Erythroblast (primary cell): ENCODE measurements around the gene NSUN4.
"Not testable (repeated sequence)": the region's sequence is repeated elsewhere in the genome, so short reads cannot be mapped to it uniquely, and the experiment has no call there.

ENCODE experiments used
- DNase-seq, 2 experiments: peaks; one replicate each; lab custom pipeline; 2025; lab: John Stamatoyannopoulos, UW
- GATA1 ChIP-seq: IDR thresholded peaks from 2 replicates; pipeline ENCODE4 v1.6.1; 2011; ENCODE audit warnings: low read depth, mild to moderate bottlenecking, control low read depth, low read length, moderate library complexity
- POLR2A ChIP-seq: IDR thresholded peaks from 2 replicates; pipeline ENCODE4 v1.6.1; 2011; ENCODE audit warnings: mild to moderate bottlenecking, low read length

Gene NSUN4

GRCh38 chr1:46341222-46342083 is 846 bp downstream of the NSUN4 start:
- DNase-seq: peak in 1 of 2 experiments; percentile 36
- TF ChIP-seq GATA1 (no peak), POLR2A (no peak)

GRCh38 chr1:46342084-46342656 is 1.6 kb downstream of the NSUN4 start:
- TF ChIP-seq POLR2A: peak; percentile 10
- no peak for TF ChIP-seq GATA1
- peak; percentile 41 to 50 for DNase-seq

- no peak for DNase-seq
- TF ChIP-seq POLR2A: no peak
- no peak for TF ChIP-seq GATA1
These were observed 2.2 kb downstream of the NSUN4 start for GRCh38 chr1:46342677-46343350.

GRCh38 chr1:46343351-46343695 is 2.7 kb downstream of the NSUN4 start:
- TF ChIP-seq POLR2A (no peak), GATA1 (no peak)
- DNase-seq: no peak

GRCh38 chr1:46343705-46344104 is 3.1 kb downstream of the NSUN4 start:
- no peak for TF ChIP-seq GATA1
- TF ChIP-seq POLR2A: no peak
- DNase-seq: no peak

GRCh38 chr1:46344481-46344880 is 3.9 kb downstream of the NSUN4 start:
- TF ChIP-seq POLR2A (no peak), GATA1 (no peak)

DNA sequence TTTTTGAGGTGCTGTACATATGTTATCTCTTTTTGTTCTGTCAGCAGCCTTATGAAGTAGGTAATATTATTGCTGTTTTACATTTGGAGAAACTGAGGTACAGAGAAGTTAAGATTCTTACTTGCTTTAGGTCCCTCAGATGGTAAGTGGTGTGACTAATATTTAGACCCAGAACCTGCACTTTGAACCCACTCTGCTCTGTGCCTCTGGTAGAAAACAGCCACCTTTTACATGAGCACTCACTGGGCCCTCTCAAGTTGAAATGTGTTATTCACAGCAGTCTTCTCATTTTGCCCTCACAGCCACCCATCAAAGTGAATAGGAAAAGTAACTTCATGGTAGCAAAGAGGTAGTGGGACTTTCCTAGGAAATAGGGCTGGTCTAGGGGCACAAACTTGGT is 4.7 kb downstream of the NSUN4 start:
- TF ChIP-seq POLR2A: no peak
- no peak for TF ChIP-seq GATA1
- DNase-seq: no peak

More at GRCh38 chr1:46344481-46344880, 3.9 kb downstream of the NSUN4 start:
- no peak for DNase-seq

DNA sequence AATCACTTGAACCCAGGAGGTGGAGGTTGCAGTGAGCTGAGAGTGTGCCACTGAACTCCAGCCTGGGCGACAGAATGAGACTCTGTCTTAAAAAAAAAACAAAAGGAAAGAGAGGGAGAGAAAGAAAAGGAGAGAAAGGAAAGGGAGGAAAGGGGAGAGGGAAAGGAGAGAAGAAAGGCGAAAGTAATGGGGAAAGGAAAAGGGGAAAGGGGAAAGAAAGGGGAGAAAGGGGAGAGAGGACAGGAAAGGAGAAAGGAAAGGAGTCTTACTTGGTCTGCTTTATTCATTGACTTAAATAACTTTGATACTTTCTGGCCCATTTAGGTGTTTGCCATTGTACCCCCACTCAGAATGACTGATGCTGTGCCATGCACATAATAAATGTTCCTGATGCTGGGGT is 11.8 kb downstream of the NSUN4 start:
- TF ChIP-seq GATA1 (no peak), POLR2A (no peak)
- no peak for DNase-seq

DNA sequence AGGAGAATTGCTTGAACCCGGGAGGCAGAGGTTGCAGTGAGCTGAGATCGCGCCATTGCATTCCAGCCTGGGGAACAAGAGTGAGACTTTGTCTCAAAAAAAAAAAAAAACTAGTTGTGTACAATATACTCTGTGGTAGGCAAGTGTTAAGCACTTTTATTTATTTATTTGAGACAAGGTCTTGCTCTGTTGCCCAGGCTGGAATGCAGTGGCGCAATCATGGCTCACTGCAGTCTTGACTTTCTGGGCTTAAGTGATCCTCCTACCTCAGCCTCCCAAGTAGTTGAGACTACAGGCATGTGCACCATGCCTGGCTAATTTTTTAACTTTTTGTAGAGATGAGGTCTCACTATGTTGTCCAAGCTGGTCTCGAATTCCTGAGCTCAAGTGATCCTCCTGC is 15.3 kb downstream of the NSUN4 start:
- not testable (repeated sequence) for DNase-seq

- no peak for DNase-seq
- TF ChIP-seq POLR2A (no peak), GATA1 (no peak)
These were observed 21.6 kb downstream of the NSUN4 start for GRCh38 chr1:46362158-46362557.

DNA sequence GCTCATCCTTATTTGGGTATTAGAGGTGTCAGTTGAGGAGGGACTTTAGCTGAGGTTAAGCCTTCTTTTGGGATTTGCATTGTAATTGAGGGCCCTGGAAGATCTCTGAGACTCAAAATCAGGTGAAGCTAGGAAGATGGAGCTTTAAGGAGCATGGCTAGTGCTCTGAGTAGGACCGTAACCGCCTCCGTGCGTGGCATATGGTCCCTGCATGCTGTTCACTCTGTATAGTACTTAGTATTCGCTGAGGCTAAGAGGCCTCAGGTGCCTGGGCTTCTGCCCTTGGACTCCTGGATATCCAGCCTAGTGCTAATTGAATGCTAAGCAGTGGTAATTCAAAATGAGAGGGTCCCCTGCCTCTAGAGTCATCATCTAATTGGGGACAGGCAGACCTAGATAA is 22.5 kb downstream of the NSUN4 start:
- no peak for TF ChIP-seq GATA1
- TF ChIP-seq POLR2A: no peak
- no peak for DNase-seq

- no peak for TF ChIP-seq POLR2A
- TF ChIP-seq GATA1: no peak
- DNase-seq: no peak
These were observed 24.0 kb downstream of the NSUN4 start for GRCh38 chr1:46364612-46365011.

GRCh38 chr1:46365796-46366195 is 25.2 kb downstream of the NSUN4 start:
- DNase-seq: not testable (repeated sequence)

DNA sequence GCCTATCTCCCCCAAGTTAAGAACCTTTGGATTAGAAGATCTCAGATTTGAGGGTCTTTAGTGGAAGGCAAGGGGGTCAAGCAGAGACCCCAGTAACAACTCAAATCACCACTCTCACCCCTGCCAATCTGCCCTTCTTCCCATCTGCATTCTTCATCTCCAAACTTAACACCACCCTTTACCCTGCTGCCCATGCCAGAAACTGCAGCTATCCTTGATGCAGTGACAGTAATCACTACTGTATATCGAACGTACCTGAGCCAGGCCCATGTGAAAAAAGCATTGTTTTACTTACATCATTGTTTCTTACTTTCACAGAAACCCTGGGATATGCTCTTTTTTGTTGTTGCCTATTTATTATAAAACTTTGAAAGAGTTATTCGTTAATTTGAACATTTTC is 26.5 kb downstream of the NSUN4 start:
- TF ChIP-seq GATA1: no peak
- TF ChIP-seq POLR2A: no peak
- DNase-seq: no peak

- DNase-seq: not testable (repeated sequence)
These were observed 27.1 kb downstream of the NSUN4 start for GRCh38 chr1:46367701-46368100.
